NCI-H526 (cell line): Measurements from ENCODE around the gene PLEKHA8.

Experiments used
- DNase-seq, 2 experiments: peaks; one replicate each; lab custom pipeline; 2025; lab: John Stamatoyannopoulos, UW

Gene PLEKHA8

DNA sequence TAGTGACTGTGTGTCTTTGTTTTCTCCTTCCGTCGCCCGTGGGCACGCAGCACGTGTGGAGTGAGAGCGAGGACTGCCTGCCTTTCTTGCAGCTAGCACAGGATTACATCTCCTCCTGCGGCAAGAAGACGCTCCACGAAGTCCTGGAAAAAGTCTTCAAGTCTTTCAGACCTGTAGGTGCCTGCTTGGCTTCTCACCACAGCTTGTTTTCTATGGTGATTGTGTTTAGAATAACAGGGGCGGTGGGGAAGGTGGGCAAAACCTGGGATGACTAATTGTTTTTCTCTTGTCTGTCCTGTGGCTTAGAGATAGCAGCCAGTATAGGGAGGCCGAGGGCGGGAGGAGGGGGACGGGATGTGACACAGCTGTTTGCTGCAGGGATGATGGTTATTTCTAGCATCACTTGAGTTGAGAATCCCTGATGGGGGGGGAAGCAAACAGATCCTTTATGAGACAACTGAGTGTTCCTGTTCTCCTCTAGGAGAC, 118.0 kb downstream of the PLEKHA8 start:
- no peak for DNase-seq

DNA sequence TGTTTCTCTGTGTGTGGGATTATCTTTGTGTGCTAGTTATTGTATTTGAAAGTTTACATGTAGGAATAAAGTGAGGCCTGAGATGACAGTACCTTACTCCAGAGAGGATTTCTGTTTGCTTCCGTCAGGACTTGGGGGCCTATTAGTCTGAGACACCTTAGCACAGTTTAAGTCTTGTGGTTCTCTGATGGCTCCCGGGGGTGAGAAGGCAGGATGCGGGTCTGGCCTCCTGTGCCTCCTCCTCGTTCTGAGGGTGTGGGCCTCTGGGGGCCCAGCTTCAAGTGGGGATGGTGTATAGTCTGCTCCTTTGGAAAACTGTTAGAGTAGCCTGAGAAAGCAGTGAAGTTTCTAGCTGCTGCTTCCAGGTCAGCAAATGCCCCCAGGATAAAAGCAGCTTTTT, 119.0 kb downstream of the PLEKHA8 start:
- DNase-seq = no peak

DNA sequence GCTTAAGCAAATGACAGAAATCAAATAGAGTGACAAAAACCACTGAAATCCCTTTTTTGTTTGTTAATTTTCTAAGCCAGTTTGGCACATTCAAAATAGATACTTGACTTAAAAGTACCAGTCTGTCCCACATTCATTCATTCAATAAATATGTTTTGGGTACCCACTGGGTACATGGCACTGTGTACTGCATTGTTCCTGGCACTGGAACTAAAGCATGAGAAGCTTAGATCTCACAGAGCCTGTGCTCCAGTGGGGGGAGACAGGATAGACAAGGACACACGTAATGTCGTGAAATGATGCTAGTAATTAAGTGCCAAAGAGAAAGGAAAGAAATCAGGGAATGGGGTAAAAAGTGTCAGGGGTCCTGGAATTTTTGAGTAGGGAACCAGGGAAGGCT, 119.6 kb downstream of the PLEKHA8 start:
- DNase-seq = no peak

DNA sequence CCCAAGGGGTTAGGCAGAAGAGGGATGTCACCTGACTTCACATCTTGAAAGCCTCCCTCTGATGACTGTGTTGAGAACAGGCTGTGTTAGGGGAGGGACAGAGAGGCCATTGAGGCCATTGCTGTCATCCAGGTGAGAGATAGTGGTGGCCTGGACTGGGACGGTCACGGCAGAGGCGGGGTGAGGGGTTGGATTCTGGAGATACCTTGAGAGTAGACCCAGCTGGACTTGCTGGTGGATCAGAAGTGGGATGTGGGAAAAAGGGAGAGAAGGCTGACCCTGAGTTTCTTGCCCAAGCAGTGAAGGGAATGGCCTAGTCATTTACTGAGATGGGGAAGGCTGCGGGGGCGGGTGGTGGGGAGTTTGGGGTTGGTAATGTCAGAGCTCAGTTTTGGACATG, 120.2 kb downstream of the PLEKHA8 start:
- no peak for DNase-seq

DNA sequence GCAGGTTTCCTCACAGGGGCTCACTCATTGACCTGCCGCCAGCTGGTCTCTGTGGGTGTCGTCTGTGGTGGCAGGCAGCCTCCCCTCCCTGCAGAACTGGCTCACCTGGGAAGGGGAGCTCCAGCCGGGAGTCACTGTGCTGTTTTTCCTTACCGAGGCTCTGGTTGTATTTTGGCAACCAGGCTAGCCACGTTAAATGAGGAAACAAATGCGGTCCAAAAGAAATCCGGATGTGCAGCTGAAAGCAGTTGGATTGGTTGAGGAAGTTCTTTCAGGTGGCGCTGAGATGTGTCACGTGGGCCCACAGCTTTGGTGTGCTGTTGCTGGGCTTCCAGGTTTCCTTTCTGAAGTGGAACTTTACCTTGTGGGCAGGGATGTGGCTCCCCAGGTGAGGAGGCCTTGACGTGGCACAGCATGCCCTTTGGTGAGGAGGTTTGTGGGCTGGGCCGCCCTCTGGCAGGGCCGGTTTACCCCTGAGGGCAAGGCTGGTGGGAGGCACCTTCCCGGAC, 120.8 kb downstream of the PLEKHA8 start:
- DNase-seq = no peak

DNA sequence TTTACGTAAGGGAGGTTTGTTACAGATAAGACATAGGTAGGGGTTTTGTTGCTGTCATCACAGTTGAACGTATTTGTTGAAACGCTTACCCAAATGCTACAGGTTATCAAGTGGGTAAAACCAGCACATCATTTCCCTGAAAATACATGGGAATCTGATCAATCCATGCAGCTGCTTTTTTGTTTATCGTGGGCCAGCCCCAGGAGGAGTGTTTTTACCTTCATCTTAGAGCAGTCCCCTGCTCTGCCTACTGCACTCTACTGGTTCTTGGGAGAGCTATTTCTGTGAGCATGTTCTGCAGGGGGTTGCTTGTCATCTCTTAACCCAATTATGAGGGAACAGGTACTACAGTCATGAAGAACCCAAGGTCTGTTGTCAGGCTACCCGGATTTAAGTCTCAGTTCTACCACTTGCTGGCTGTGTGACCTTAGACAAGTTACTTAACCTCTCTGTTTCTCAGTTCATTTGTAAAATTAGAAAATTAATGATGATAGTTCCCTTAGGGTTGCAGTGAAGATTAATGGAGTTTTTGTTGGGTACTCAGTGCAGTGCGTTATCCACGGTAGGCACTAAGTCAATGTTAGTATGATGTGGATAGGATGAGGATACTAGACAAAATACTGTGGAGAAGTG, 121.5 kb downstream of the PLEKHA8 start:
- DNase-seq = no peak

DNA sequence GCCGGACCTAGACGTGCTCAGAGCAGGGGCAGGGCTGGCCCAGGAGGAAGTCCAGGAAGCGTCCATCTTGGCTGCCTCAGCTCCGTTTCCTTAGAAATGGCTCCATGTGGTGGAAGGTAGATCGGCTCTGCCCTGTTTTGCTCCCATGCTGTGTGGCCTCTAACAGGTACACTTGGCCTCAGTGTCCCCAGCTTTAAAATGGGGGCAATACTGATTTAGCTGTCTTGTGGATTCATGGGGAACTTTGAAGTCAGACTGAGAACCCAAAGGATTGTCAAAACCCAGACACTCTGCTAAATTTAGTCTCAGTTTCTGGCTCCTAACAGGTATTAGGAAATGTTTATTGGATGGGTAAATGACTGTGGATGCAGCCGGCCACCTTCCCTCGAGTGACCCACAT, 122.5 kb downstream of the PLEKHA8 start:
- DNase-seq = no peak

DNA sequence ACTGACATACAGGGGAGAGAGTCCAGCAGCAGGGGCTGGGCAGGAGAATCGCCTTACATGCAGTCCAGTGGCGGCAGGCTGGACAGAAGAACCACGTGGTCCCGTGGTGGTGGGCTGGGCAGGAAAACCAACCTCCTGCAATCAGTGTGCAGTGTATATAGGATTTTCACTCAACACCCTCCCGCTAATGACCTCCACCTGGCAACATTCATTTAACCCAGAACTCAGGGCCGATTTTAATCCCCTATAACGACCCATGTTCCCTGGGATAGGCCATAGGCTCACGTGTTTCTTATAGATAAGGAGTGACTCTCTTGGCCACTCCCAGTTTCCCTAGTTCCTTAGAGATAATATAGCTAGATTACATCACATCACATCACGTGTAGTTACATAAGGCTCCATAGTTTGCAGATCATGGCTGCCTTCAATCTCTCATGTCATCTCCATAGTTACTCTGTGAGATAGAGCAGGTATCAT, 125.9 kb downstream of the PLEKHA8 start:
- no peak for DNase-seq

DNA sequence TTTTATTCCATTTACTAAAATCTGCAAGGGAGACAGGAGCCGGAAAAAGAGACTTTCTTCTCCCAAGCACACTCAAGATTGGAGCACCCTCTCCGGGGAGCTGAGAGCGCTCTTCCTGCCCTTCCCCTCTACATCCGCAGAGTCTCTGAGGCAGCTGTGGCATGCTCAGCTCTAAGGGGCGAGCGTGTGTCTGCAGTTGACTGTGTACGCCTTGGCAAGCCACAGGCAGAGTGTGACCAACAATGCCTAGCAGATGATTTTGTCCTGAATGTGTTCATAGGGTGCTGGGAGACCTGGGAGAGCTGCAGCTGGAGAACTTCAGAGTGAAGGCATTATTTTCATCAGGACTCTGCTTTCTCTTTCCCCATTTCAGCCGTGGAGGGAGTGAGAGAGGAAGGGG, 127.3 kb downstream of the PLEKHA8 start:
- no peak for DNase-seq

DNA sequence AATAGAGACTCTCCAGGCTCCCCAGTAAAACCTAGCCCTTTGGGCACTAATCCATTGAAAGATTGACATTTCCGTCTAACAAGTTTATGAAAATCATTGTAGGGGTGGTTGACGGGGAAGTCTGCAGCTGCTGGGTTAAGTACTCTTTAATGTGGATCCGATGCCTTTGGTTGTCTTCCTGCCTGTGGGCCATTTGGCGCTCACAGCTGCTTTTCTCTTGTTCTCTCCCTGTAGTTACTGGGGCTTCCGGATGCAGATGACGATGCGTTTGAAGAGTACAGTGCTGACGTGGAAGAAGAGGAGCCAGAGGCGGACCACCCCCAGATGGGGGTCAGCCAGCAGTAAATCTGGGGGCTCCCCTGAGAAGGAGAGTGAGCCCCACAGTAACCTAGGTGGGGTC, 129.0 kb downstream of the PLEKHA8 start:
- DNase-seq = peak in 1 of 2 experiments; percentile 7

DNA sequence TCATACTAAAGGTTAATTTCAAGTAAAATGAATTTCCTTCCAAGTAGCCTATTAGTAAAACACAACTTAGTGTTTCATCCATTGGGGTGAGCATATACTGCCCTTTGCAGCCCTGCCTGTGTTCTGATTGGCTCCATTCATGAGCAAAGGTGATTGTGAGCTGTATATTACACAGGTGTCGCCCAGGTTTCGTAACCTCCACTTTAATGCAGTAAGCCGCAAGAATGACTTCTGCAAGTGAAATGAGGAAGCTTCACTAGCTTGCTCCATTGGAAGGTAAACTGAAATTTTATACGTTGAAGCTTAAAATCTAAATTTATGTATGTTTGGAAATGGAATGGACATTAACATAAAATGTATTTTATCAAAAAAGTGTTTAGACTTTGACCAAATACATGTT, 131.0 kb downstream of the PLEKHA8 start:
- peak; percentile 38 to 70 for DNase-seq

DNA sequence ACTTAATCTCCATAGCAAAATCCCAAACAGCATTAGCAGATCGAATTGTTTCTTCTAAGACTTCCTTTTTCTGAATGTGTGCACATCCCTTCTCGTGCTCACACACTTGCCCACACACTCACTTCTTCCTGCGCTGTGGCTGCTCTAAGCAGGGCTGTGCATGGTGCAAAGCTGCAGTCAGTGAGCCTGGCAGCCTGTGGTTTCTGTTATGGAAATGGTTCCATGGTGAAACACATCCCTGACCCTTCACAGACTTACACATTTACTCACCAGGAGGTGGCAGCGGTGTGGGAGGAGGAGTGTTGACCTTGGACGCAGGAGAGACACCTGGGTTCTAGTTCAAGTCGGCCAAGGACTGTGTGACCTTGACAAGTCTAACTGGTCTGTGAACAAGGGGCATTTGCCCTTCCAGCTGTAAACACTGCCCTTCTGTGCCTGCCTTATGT, 131.5 kb downstream of the PLEKHA8 start:
- DNase-seq = peak; percentile 67 to 85

DNA sequence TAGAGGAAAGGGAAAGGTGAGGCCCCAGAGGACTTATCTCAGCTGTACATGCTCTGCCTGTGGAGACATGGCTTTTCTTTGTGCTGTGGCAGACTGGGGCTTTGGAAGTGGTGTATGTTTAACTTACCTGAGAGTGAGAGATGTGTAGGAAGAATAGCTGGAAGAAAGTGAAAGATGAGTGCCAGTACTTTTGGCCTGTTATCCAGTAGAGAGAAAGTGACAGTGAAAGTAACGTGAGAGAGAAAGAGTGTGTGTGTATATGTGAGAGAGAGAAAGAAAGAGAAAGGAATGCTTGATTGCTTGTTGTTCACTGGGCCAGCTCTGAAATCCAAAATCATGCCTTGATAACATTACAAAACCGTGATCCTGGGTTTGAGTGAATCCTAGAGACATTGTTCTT, 132.1 kb downstream of the PLEKHA8 start:
- DNase-seq = no peak

DNA sequence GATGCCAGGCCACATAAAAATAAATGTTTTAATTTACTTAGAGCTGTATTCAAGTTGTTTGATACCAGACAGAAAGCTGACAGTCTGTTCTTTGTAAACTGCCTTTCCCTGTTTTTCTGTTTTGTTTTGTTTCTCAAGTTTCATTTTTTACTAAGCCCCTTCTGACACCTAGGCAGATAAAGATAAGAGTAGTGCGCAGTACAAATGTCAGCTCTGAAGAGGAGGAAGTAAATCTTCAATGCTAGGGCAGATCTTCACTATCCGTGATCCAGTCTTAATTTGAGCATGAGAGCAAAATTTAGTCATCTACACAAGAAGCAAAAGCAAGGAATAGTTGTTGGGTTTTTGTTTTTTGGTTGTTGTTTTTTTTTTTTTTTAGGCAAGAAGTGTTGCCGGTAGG, 133.9 kb downstream of the PLEKHA8 start:
- no peak for DNase-seq

DNA sequence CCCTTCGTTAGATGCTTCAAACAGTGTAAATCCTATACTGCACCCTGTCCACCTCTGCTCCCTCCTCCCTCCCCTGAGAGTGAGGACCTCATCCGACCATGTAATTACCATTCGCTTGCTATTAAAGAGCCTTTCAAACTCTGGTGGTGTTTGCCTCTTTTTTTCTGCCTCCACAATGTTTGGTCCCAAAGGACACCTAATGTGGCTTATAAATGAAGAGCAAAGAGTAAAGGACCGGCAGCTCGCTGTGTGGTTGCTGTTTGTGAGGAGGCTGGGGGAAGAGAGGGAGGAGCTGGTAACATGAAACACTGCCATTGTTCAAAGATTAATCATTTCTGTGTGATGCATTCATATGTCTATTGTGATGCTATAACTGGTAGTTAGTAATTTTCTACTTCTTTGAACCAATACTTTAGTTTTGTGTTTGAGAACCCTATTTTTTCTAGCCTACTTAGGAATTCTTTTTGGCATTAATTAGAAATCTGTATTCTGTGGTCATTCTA, 134.5 kb downstream of the PLEKHA8 start:
- peak; percentile 89 to 92 for DNase-seq

DNA sequence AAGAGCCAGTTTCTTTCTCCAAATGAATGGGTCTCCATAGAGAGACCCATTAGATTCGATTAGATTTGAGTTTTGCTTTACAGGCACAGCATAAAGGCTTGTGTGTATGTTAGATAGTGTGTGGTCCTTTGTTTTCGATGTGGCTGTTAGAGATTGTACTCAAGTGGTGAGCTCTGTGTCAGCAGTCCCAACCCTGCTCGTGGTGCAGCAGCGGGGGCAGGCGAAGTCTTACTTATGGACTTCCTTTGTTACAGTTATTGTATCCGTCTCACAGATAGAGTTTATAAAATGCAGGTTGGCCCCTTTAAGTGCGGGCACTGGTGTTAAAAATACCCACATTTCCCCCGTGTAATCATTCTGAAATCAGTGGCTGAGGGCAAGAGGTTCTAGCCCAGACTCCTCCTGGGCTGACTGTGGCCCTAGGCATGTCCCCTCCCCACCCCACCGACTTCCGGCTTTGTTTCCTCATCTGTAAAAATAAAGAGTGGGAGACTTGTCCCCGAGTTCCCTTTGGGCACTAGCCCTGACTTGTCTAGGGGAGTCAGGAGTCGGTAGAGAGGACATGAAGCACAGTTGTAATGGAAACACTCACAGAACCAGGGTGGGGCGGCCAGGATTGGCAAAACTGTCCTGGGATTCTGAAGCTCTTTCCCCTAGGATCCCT, 135.2 kb downstream of the PLEKHA8 start:
- peak in 1 of 2 experiments; percentile 63 for DNase-seq

DNA sequence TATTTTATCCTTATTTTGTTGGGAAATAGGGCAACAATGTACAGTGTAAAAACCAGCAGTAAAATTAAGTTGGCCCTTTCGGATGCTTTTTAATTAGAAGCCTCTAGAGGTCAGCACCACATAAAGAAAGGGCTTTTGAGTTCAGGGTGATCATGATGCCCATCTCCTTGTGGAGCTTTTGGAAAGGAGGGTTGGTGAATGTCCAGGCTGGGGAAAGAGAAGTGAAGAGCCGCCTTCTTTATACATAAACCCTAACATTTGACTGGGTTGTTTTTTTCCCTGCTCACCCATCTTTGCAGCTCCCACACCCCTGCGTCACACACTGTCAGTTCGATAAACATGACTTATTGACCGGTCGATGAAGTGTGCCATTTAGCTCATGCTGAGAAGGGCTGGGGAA, 136.4 kb downstream of the PLEKHA8 start:
- DNase-seq = peak; percentile 64 to 84

DNA sequence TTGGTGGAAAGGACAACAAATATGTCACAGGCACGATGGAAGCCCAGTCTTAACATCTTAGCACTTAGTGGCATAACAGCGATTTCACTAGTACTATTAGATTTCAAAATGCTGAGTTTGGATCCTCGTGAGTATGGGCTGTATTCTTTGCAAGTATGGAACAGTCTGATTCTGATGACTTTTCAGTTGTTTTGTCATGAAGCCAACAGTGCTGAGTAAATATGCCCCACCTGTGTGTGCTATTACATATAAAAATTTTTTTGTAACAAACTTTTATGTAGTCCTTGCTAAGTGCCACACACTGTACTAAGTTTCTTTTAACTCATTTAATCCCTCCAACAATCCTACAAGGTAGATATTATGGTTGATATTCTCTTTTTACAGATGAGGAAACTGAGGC, 137.4 kb downstream of the PLEKHA8 start:
- DNase-seq = no peak

DNA sequence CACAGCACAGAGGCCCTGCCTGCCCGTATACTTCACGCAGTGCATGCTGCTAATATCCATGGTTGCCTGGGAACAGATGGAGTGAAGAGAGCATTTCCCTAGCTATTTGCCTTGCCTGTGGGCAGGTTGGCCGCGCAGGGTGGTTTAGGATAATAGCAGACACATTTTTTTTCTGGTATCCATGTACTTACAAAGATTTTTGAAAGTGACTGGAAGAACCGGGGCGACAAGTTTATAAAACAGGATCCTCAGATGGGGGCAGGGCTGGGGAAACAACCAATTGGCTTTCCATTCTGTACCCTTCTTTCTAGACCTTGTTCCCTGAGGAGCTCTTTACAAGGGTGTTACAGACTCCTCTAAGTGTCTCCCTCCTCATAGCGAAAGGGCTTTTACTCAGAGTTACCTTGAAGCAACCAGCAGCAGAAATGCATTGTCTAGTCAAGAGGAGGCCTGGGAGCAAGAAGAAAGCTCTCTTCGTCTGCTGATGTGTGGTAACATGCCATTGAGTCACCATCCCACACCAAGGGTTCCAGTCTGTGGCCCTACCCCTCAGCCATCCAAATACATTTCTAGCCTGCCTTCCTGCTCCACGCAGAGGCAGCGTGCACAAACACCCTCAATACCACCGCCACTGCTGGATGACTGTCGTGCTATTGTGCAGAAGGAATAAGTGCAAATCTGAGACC, 138.1 kb downstream of the PLEKHA8 start:
- peak; percentile 47 to 68 for DNase-seq

DNA sequence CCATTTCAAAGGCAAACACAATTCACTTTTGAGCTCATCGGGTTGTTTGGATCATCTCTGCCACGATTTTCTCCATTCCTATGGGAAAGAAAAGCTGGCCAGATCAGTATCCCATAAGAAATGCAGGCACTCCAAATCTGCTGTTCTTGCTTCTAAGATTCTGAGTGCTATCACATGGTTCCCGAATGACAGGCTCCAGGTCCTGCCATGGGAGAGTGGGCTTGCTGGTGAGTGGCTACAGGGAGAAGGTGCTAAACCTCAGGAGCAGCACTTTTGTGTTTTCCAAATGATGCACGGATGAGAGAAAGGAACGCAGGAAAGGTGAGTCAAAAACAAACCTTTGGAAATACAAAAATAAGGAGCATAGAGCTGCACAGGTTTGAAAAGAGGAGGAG, 138.6 kb downstream of the PLEKHA8 start:
- no peak for DNase-seq

DNA sequence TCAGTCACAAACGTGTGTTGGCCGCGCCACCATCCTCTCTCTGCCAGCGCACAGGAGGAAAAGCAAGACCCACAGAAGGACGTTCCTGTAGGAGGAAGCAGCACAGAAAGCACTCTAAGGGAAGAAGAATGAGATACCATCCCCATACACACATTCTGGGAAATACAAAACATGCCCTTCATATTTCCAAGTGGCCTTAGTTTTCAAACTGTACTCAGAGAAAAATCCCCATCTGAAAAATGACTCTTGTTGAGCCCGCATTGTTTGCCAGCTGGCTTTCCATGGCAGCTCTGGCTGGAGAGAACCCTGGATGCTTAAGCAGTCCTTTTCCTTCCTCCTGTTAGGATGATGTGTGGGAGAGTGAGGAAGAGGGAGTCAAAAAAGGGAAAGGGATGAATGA, 139.7 kb downstream of the PLEKHA8 start:
- no peak for DNase-seq

DNA sequence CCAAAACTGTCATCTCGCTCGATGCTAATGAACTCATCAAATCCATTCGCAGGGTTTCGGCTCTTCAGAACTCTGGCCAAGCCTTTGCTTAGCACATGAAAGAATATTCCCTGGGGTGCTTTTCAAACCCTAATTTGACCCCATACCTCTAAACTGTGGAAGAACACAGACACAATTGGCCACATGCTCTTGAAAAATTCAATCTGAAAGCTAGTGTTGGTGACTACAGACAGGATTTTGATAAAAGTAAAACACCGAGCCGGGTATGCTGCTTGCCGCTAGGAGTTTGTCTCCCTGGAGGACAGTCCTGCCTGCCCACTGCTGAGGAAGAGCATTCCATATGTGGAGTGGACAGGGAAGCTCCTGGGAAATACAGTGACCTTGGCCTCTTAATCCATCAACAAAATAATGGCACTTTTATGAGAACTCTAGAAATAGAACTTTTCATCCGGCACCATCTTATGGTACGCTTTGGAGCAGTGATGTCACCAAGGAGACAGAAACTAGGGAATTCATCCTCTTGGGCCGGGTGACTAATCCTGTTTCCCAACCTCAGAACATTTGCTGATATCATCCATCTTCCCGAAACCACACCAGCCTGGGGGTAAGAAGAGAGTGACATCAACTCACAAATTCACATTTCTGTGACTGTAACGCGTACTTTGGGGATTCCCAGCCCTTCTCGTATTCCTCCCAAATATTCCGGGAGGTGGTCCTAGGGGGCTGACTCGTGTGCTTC, 140.8 kb downstream of the PLEKHA8 start:
- no peak for DNase-seq
